ENCODE data around the gene PARD3.

- TF ChIP-seq CTCF (IDR thresholded peaks at IDR 0.05) (no peak), POLR2A (IDR thresholded peaks at IDR 0.05) (no peak)
Observed at GRCh38 chr10:34299105-34299611, 515.9 kb downstream of the PARD3 start.
